ENCODE data around the gene ROR2. TPM values are rescaled to one million over a fixed set of nuclear protein-coding genes. Genes with fewer than 3 reads are reported as not detected.
"Not testable (repeated sequence)": the region's sequence is repeated elsewhere in the genome, so short reads cannot be mapped to it uniquely, and the experiment has no call there.

The ROR2 gene
- total and polyA plus RNA-seq, 3 experiments from 2014 or later = 2.0 TPM; not detected in 2

GRCh38 chr9:91978740-91979414 lies 28.8 kb upstream of the ROR2 start:
- Mint-ChIP-seq H3K4me3 (no peak overlapping the region), H3K9me3 (peaks cover 3 to 9% (median 5%) of the 10 kb centered on the region in 5 donors), H3K27me3 (peaks cover 4 to 13% of the 10 kb centered on the region in 2 donors), H3K4me1 (no peaks in the 10 kb centered on the region), H3K27ac (no peak overlapping the region), H3K36me3 (no peaks in the 10 kb centered on the region)
- H3K4me3 ChIP-seq (ENCODE audit: low read length) = no peak overlapping the region
- CTCF ChIA-PET = no interaction called here
- H3K27ac ChIP-seq (ENCODE audit: low read depth, low read length) = no peak overlapping the region
- no peaks in the 10 kb centered on the region for H3K36me3 ChIP-seq (ENCODE audit: insufficient read depth, low read length)
- no peaks in the 10 kb centered on the region for H3K27me3 ChIP-seq (ENCODE audit: insufficient read depth, low read length, poor library complexity, severe bottlenecking)
- DNase-seq = no peak
- H3K9me3 ChIP-seq (ENCODE audit: low read length) = no peaks in the 10 kb centered on the region
- H3K4me1 ChIP-seq (ENCODE audit: insufficient read depth, low read length) = no peaks in the 10 kb centered on the region
- POLR2A ChIA-PET = no interaction called here

- DNase-seq, POLR2A ChIA-PET: not testable (repeated sequence)
Observed at GRCh38 chr9:91975254-91975653, 25.2 kb upstream of the ROR2 start.

GRCh38 chr9:91972711-91973110 lies 22.7 kb upstream of the ROR2 start:
- CTCF ChIA-PET = interaction anchor here (0.6 kb wide), 1 partner anchor 27 kb away, joined by 4 read pairs; no protein-coding TSS in a partner anchor
- no peaks in the 10 kb centered on the region for H3K4me1 ChIP-seq (ENCODE audit: insufficient read depth, low read length)
- H3K36me3 Mint-ChIP-seq = no peaks in the 10 kb centered on the region
- no peaks in the 10 kb centered on the region for H3K36me3 ChIP-seq (ENCODE audit: insufficient read depth, low read length)
- no peaks in the 10 kb centered on the region for H3K4me1 Mint-ChIP-seq
- H3K4me3 Mint-ChIP-seq = no peak overlapping the region
- POLR2A ChIA-PET = no interaction called here
- DNase-seq = no peak
- H3K9me3 Mint-ChIP-seq = peaks cover 0 to 2% (median 0%) of the 10 kb centered on the region in 5 donors
- peaks cover 8 to 34% of the 10 kb centered on the region in 2 donors for H3K27me3 Mint-ChIP-seq
- no peak overlapping the region for H3K4me3 ChIP-seq (ENCODE audit: low read length)
- H3K9me3 ChIP-seq (ENCODE audit: low read length) = no peaks in the 10 kb centered on the region
- H3K27ac Mint-ChIP-seq = no peak overlapping the region
- no peak overlapping the region for H3K27ac ChIP-seq (ENCODE audit: low read depth, low read length)
- H3K27me3 ChIP-seq (ENCODE audit: insufficient read depth, low read length, poor library complexity, severe bottlenecking) = peaks cover 5% of the 10 kb centered on the region

More at GRCh38 chr9:91975254-91975653, 25.2 kb upstream of the ROR2 start:
- H3K27me3 Mint-ChIP-seq = peaks cover 4 to 25% of the 10 kb centered on the region in 2 donors
- H3K4me3 Mint-ChIP-seq; H3K27me3 ChIP-seq (ENCODE audit: insufficient read depth, low read length, poor library complexity, severe bottlenecking); H3K27ac ChIP-seq (ENCODE audit: low read depth, low read length); H3K4me3 ChIP-seq (ENCODE audit: low read length); H3K36me3 ChIP-seq (ENCODE audit: insufficient read depth, low read length); H3K4me1 Mint-ChIP-seq; H3K9me3 Mint-ChIP-seq; H3K36me3 Mint-ChIP-seq; CTCF ChIA-PET; H3K27ac Mint-ChIP-seq; H3K9me3 ChIP-seq (ENCODE audit: low read length); H3K4me1 ChIP-seq (ENCODE audit: insufficient read depth, low read length): not testable (repeated sequence)

GRCh38 chr9:91972076-91972626 lies 22.1 kb upstream of the ROR2 start:
- no peaks in the 10 kb centered on the region for H3K4me1 ChIP-seq (ENCODE audit: insufficient read depth, low read length)
- no peak overlapping the region for H3K4me3 ChIP-seq (ENCODE audit: low read length)
- no peaks in the 10 kb centered on the region for H3K4me1 Mint-ChIP-seq
- ChIA-PET POLR2A (no interaction called here), CTCF (interaction anchor here (0.6 kb wide), 1 partner anchor 27 kb away, joined by 4 read pairs; no protein-coding TSS in a partner anchor)
- no peaks in the 10 kb centered on the region for H3K9me3 ChIP-seq (ENCODE audit: low read length)
- H3K9me3 Mint-ChIP-seq = peaks cover 0 to 2% (median 0%) of the 10 kb centered on the region in 5 donors
- no peaks in the 10 kb centered on the region for H3K36me3 Mint-ChIP-seq
- H3K27ac Mint-ChIP-seq = no peak overlapping the region
- no peak overlapping the region for H3K27ac ChIP-seq (ENCODE audit: low read depth, low read length)
- no peaks in the 10 kb centered on the region for H3K36me3 ChIP-seq (ENCODE audit: insufficient read depth, low read length)
- peaks cover 11 to 38% of the 10 kb centered on the region in 2 donors for H3K27me3 Mint-ChIP-seq
- peaks cover 5% of the 10 kb centered on the region for H3K27me3 ChIP-seq (ENCODE audit: insufficient read depth, low read length, poor library complexity, severe bottlenecking)
- no peak overlapping the region for H3K4me3 Mint-ChIP-seq
- DNase-seq = no peak

- ChIA-PET POLR2A (no interaction called here), CTCF (no interaction called here)
- H3K27me3 ChIP-seq (ENCODE audit: insufficient read depth, low read length, poor library complexity, severe bottlenecking) = peaks cover 10% of the 10 kb centered on the region
- Mint-ChIP-seq H3K27ac (no peak overlapping the region), H3K36me3 (peaks cover 0 to 12% (median 0%) of the 10 kb centered on the region in 3 donors), H3K4me1 (no peaks in the 10 kb centered on the region), H3K4me3 (no peak overlapping the region), H3K9me3 (peaks cover 0 to 2% (median 0%) of the 10 kb centered on the region in 5 donors), H3K27me3 (peaks cover 21 to 50% of the 10 kb centered on the region in 2 donors)
- H3K36me3 ChIP-seq (ENCODE audit: insufficient read depth, low read length) = no peaks in the 10 kb centered on the region
- H3K4me3 ChIP-seq (ENCODE audit: low read length) = no peak overlapping the region
- DNase-seq = no peak
- H3K27ac ChIP-seq (ENCODE audit: low read depth, low read length) = no peak overlapping the region
- no peaks in the 10 kb centered on the region for H3K4me1 ChIP-seq (ENCODE audit: insufficient read depth, low read length)
- no peaks in the 10 kb centered on the region for H3K9me3 ChIP-seq (ENCODE audit: low read length)
Observed at GRCh38 chr9:91967259-91967658, 17.2 kb upstream of the ROR2 start.

GRCh38 chr9:91966503-91966902 lies 16.5 kb upstream of the ROR2 start:
- no peaks in the 10 kb centered on the region for H3K36me3 ChIP-seq (ENCODE audit: insufficient read depth, low read length)
- no peak overlapping the region for H3K4me3 ChIP-seq (ENCODE audit: low read length)
- Mint-ChIP-seq H3K4me3 (no peak overlapping the region), H3K27me3 (peaks cover 21 to 43% of the 10 kb centered on the region in 2 donors), H3K36me3 (peaks cover 0 to 12% (median 0%) of the 10 kb centered on the region in 3 donors), H3K27ac (peak overlapping the region in 1 of 8 donors; percentile 10), H3K9me3 (peaks cover 0 to 2% (median 0%) of the 10 kb centered on the region in 5 donors), H3K4me1 (no peaks in the 10 kb centered on the region)
- ChIA-PET CTCF (no interaction called here), POLR2A (no interaction called here)
- no peaks in the 10 kb centered on the region for H3K9me3 ChIP-seq (ENCODE audit: low read length)
- peaks cover 10% of the 10 kb centered on the region for H3K27me3 ChIP-seq (ENCODE audit: insufficient read depth, low read length, poor library complexity, severe bottlenecking)
- H3K4me1 ChIP-seq (ENCODE audit: insufficient read depth, low read length) = no peaks in the 10 kb centered on the region
- no peak for DNase-seq
- no peak overlapping the region for H3K27ac ChIP-seq (ENCODE audit: low read depth, low read length)

- peaks cover 17 to 29% of the 10 kb centered on the region in 2 donors for H3K27me3 Mint-ChIP-seq
- CTCF ChIA-PET = no interaction called here
- POLR2A ChIA-PET = no interaction called here
Observed at GRCh38 chr9:91963711-91964240, 13.7 kb upstream of the ROR2 start.

GRCh38 chr9:91960367-91960766 lies 10.3 kb upstream of the ROR2 start:
- H3K4me3 ChIP-seq (ENCODE audit: low read length) = no peak overlapping the region
- H3K27me3 ChIP-seq (ENCODE audit: insufficient read depth, low read length, poor library complexity, severe bottlenecking) = no peaks in the 10 kb centered on the region
- Mint-ChIP-seq H3K27me3 (peaks cover 4 to 16% of the 10 kb centered on the region in 2 donors), H3K27ac (no peak overlapping the region), H3K4me1 (no peaks in the 10 kb centered on the region), H3K9me3 (peaks cover 0 to 7% (median 2%) of the 10 kb centered on the region in 5 donors), H3K36me3 (peaks cover 0 to 12% (median 2%) of the 10 kb centered on the region in 3 donors), H3K4me3 (no peak overlapping the region)
- ChIA-PET CTCF (no interaction called here), POLR2A (no interaction called here)
- no peak for DNase-seq
- H3K4me1 ChIP-seq (ENCODE audit: insufficient read depth, low read length) = no peaks in the 10 kb centered on the region
- H3K9me3 ChIP-seq (ENCODE audit: low read length) = no peaks in the 10 kb centered on the region
- H3K27ac ChIP-seq (ENCODE audit: low read depth, low read length) = no peak overlapping the region
- H3K36me3 ChIP-seq (ENCODE audit: insufficient read depth, low read length) = no peaks in the 10 kb centered on the region

More at GRCh38 chr9:91963711-91964240, 13.7 kb upstream of the ROR2 start:
- H3K4me3 Mint-ChIP-seq = no peak overlapping the region
- Histone ChIP-seq H3K27ac (ENCODE audit: low read depth, low read length) (no peak overlapping the region), H3K36me3 (ENCODE audit: insufficient read depth, low read length) (no peaks in the 10 kb centered on the region), H3K9me3 (ENCODE audit: low read length) (no peaks in the 10 kb centered on the region), H3K27me3 (ENCODE audit: insufficient read depth, low read length, poor library complexity, severe bottlenecking) (peaks cover 5% of the 10 kb centered on the region), H3K4me3 (ENCODE audit: low read length) (no peak overlapping the region), H3K4me1 (ENCODE audit: insufficient read depth, low read length) (no peaks in the 10 kb centered on the region)
- H3K4me1 Mint-ChIP-seq = no peaks in the 10 kb centered on the region
- no peak for DNase-seq
- H3K27ac Mint-ChIP-seq = no peak overlapping the region
- peaks cover 0 to 17% (median 2%) of the 10 kb centered on the region in 3 donors for H3K36me3 Mint-ChIP-seq
- H3K9me3 Mint-ChIP-seq = peaks cover 0 to 7% (median 2%) of the 10 kb centered on the region in 5 donors

Measured in CD8-positive, alpha-beta memory T cell (primary cell).